RWPE1 (cell line): ENCODE measurements around the gene CFAP61.

Experiments used
- CTCF ChIA-PET: fragments of 350-600 bp; sonication (Branson Sonifier 250); formaldehyde crosslinking; extraction: SDS; loops from one replicate; lab custom pipeline; 2021; lab: Yijun Ruan, JAX
- POLR2A ChIA-PET: fragments of 400-600 bp; formaldehyde crosslinking; extraction: SDS; loops from one replicate; lab custom pipeline; 2020; ENCODE audit warnings: antibody characterized with exemption; ENCODE audit not compliant: low non-redundant PET; lab: Yijun Ruan, JAX
- DNase-seq: peaks from one replicate; pipeline ENCODE4 v3.0.0; 2012; ENCODE audit warnings: low spot score
- H3K27ac ChIP-seq: fragments of 450-650 bp; 2 replicates; pipeline ENCODE4 v1.5.1; 2017
- TF ChIP-seq, protein P1 (sequence below): fragments of 450-650 bp; conservative IDR thresholded peaks from 2 replicates; pipeline ENCODE4 v1.5.1; 2017; ENCODE audit warnings: low read depth, mild to moderate bottlenecking

CFAP61 gene

DNA sequence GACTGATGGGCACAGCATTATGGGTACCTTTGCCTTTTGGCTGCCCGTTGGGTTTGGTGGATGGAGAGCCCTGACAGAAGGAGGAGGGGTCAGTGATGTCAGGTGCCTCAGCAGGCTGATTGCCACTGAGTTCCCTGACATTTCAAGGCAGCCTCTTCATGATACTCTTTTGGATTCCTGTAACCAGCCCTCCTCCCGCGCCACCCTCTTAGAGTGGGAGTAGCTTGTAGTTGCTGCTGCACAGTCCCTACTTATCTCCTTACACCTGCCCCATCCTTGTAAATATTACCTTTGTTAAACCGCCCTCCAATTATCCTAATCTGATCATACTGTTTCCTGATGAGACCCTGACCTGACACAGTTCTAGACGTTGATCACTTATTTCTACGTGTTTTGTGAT is 140.0 kb downstream of the CFAP61 start:
- POLR2A ChIA-PET = no interaction called here
- CTCF ChIA-PET = interaction anchor here (0.9 kb wide), 1 partner anchor 9 kb away, joined by 3 read pairs; no protein-coding TSS in a partner anchor
- no peak for DNase-seq
- no peak overlapping the region for H3K27ac ChIP-seq
- TF ChIP-seq, protein P1, sequence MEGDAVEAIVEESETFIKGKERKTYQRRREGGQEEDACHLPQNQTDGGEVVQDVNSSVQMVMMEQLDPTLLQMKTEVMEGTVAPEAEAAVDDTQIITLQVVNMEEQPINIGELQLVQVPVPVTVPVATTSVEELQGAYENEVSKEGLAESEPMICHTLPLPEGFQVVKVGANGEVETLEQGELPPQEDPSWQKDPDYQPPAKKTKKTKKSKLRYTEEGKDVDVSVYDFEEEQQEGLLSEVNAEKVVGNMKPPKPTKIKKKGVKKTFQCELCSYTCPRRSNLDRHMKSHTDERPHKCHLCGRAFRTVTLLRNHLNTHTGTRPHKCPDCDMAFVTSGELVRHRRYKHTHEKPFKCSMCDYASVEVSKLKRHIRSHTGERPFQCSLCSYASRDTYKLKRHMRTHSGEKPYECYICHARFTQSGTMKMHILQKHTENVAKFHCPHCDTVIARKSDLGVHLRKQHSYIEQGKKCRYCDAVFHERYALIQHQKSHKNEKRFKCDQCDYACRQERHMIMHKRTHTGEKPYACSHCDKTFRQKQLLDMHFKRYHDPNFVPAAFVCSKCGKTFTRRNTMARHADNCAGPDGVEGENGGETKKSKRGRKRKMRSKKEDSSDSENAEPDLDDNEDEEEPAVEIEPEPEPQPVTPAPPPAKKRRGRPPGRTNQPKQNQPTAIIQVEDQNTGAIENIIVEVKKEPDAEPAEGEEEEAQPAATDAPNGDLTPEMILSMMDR = no peak

DNA sequence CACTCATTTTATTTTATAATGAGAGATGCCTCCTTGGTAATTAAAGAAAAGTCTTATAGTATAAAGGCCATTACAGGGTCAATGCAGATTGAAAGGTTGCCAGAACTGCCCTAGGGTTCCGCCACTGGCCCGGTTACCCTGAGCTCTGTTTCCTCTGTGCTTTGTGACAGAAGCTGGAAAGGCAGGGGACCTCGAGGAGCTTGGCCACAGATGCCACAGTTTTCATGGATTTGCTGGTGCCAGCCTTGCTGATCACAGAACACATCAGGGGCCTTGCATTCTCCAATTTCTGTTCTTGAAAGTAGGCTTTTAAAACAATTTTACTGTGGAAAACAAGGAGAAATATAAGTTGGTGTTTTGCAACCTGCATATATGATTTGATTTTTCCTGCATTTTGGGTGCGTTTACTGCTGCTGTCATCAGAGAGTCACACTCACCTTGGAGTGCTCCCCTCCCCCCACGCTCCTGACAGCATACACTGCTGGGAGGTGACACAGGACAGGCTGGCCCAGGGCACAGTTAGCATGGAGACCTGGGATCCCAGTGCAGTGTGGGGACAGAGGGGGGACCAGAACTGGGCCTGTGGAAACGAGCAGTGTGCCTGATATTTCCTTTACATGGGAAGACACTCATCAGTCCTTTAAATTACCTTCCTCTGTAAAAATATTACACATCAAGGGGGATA is 142.8 kb downstream of the CFAP61 start:
- DNase-seq = no peak
- TF ChIP-seq, protein P1 = no peak
- ChIA-PET POLR2A (no interaction called here), CTCF (no interaction called here)
- H3K27ac ChIP-seq = no peak overlapping the region

DNA sequence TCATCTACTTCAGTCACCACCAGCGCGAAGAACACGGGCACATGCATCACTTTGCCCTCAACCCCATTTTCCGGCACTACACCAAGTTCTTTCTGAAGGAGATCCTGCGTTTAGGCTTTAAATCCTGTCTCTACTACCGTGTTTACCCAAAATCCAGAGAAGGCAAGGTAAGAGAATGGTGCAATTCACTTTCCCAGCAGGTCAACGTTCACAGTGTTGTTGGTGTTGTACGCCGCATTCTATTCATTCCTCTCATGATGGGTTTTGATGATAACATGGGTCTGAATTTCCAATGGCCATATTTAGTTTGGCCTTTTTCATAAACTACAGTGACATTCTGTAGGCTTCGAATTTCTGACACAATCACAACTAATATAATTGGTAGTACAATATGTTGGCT is 144.3 kb downstream of the CFAP61 start:
- ChIA-PET CTCF (no interaction called here), POLR2A (no interaction called here)
- no peak for DNase-seq
- TF ChIP-seq, protein P1 = no peak
- H3K27ac ChIP-seq = no peak overlapping the region

DNA sequence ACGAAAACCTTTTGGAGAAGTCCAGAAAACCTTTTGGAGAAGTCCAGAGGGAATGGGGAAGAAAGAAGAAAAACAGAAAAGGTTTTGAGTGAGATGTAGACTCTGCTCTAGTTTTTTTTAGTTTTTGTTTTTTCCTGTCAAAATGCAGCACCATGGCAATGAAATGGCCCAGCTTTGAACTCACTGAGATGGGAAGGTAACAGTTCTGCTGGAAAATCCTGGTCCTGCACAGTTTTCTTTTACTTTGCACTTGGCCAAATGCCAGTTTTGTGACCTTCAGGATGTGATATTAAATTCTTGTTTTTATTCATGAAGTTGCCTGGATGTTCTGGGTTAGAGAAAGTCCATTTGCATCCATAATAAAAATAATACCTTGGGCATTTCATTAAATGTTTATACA is 145.7 kb downstream of the CFAP61 start:
- ChIA-PET POLR2A (no interaction called here), CTCF (no interaction called here)
- TF ChIP-seq, protein P1 = no peak
- H3K27ac ChIP-seq = no peak overlapping the region
- DNase-seq = no peak

DNA sequence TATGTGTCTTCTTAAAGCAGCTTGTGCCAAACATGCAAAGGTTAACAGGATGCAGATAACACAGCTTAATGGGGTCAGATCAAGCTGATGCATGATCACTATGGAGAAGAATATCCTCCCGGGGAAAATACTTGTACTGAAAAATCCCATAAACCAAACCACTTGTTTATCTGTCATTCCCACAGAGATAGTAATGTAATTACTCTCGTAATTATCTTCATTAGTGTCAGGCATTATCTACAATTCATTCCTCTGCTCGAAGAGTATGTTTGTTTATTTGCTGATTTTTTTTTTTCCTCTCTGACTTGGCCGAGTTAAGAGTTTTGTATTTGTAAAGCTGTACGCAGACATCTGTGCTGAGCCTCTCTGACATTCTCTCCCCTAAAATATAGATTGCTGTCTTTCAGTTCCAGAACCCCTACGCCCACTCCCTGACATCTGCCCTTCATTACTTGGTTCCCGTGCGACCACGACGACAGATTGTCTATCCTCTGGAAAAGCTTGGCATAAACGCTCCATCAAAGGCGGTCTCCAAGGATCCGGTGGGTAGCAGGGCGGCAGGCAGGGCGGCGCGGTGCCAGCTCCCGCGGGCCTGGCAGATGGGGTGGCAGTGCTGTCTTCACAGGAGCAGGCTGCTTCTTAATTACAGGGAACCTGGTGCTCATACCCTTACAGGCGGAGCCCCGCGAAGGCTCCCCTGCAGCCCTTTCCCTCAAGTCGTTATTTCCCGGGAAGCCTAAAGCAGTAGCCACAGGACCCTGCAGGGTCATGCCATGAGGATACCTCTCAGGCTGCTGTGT is 147.2 kb downstream of the CFAP61 start:
- DNase-seq = no peak

DNA sequence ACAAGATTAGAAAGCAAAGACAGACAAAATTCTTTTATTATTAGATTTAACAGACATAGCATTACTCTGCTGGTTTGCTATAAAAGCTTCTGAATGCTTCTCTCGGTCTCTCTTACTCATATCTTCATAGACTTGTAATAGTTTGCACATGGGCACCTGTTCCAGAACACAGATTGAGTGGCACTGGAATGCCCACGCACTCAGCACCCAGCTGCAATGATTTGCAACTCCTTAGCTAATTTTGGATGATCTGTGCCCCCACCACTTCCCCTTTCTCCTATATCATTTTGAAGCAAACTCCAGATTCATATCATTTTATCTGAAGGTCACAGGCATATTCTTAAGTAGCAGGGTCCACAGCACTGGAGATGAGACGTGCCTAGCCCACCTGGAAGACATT is 148.8 kb downstream of the CFAP61 start:
- ChIA-PET POLR2A (no interaction called here), CTCF (interaction anchor here (0.7 kb wide), 1 partner anchor 134 kb away, joined by 3 read pairs; no protein-coding TSS in a partner anchor)
- TF ChIP-seq, protein P1 = no peak
- H3K27ac ChIP-seq = no peak overlapping the region
- DNase-seq = no peak

More for the DNA sequence above, 147.2 kb downstream of the CFAP61 start:
- ChIA-PET CTCF (interaction anchor here (0.6 to 0.7 kb wide), 2 partner anchors 760 to 1991 kb away, joined by 3 read pairs; no protein-coding TSS in a partner anchor), POLR2A (no interaction called here)
- no peak overlapping the region for H3K27ac ChIP-seq
- TF ChIP-seq, protein P1 = no peak
